Vagina (tissue), 2 donors: Measurements from ENCODE around the gene CHD9NB.

Experiments
- POLR2A ChIP-seq, 2 donors: fragments of 450-650 bp; IDR thresholded peaks; one replicate each; pipeline ENCODE4 v1.6.1; 2017; ENCODE audit warnings: antibody characterized with exemption in 2 of 2, mild to moderate bottlenecking in 2 of 2, moderate library complexity in 2 of 2
- TF ChIP-seq, protein P1 (sequence below), 3 experiments: fragments of 450-650 bp in 2 of 3; fragments of 200-600 bp in 1 of 3; sonication (generic) in 1 of 3; IDR thresholded peaks; one replicate each; pipeline ENCODE4 v1.5.1; 2017 to 2019; ENCODE audit warnings: antibody characterized with exemption in 3 of 3, mild to moderate bottlenecking in 2 of 3, moderate library complexity in 2 of 3

DNA sequence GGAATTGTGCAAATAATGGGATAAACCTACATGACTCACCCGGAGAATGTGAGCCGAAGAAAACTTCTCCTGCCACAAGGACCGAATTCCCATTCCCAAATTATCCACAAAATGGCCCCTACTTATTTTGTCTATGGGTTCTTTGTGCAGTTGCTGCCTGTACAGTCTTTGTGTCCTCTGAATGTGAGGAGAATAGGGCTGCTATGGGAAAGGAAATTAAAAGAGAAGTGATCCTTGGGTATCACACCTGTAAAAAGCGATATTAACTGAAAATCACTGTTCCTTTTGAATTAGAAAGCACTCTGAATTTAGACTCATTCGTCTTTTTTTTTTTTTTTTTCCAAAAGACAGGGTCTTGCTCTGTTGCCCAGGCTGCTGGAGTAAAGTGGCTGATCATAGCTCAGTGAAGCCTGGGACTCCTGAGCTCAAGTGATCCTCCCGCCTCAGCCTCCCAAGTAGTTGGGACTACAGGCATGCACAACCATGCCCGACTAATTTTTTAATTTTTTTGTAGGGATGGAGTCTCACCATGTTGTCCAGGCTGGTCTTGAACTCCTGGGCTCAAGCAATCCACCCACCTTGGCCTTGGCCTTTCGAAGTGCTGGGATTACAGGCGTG lies 47.5 kb upstream of the CHD9NB start:
- TF ChIP-seq, protein P1, sequence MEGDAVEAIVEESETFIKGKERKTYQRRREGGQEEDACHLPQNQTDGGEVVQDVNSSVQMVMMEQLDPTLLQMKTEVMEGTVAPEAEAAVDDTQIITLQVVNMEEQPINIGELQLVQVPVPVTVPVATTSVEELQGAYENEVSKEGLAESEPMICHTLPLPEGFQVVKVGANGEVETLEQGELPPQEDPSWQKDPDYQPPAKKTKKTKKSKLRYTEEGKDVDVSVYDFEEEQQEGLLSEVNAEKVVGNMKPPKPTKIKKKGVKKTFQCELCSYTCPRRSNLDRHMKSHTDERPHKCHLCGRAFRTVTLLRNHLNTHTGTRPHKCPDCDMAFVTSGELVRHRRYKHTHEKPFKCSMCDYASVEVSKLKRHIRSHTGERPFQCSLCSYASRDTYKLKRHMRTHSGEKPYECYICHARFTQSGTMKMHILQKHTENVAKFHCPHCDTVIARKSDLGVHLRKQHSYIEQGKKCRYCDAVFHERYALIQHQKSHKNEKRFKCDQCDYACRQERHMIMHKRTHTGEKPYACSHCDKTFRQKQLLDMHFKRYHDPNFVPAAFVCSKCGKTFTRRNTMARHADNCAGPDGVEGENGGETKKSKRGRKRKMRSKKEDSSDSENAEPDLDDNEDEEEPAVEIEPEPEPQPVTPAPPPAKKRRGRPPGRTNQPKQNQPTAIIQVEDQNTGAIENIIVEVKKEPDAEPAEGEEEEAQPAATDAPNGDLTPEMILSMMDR (IDR thresholded peaks at IDR 0.05), result no peak
- TF ChIP-seq POLR2A (IDR thresholded peaks at IDR 0.05), result no peak
